GM20431 (cell line): Measurements from ENCODE around the gene TMEM204.

Experiments used
- in situ Hi-C: fragments of 300-500 bp; cut with MseI, MboI; formaldehyde crosslinking; loops from one replicate; pipeline ENCODE4 v1.15.0; 2020; ENCODE audit warnings: low sequenced_read_pairs; ENCODE audit not compliant: unreplicated experiment

TMEM204 gene

GRCh38 chr16:1535391-1536291, 2.2 kb downstream of the TMEM204 start:
- in situ Hi-C loops = no loop called here

GRCh38 chr16:1536601-1537000, 3.1 kb downstream of the TMEM204 start:
- in situ Hi-C loops = no loop called here

GRCh38 chr16:1537138-1537577, 3.7 kb downstream of the TMEM204 start:
- in situ Hi-C loops = no loop called here

- in situ Hi-C loops = no loop called here
Measured at GRCh38 chr16:1537763-1538289, 4.4 kb downstream of the TMEM204 start.

- in situ Hi-C loops = no loop called here
Measured at GRCh38 chr16:1538804-1539520, 5.5 kb downstream of the TMEM204 start.

GRCh38 chr16:1539720-1540555, 6.5 kb downstream of the TMEM204 start:
- in situ Hi-C loops = no loop called here

GRCh38 chr16:1540556-1540855, 7.0 kb downstream of the TMEM204 start:
- in situ Hi-C loops = no loop called here

- in situ Hi-C loops = no loop called here
Measured at GRCh38 chr16:1541293-1542165, 8.1 kb downstream of the TMEM204 start.

- in situ Hi-C loops = no loop called here
Measured at GRCh38 chr16:1542166-1542500, 8.7 kb downstream of the TMEM204 start.

- in situ Hi-C loops = no loop called here
Measured at GRCh38 chr16:1542533-1542932, 9.1 kb downstream of the TMEM204 start.

GRCh38 chr16:1543085-1543896, 9.8 kb downstream of the TMEM204 start:
- in situ Hi-C loops = no loop called here

- in situ Hi-C loops = no loop called here
Measured at GRCh38 chr16:1545044-1546040, 11.9 kb downstream of the TMEM204 start.

- in situ Hi-C loops = no loop called here
Measured at GRCh38 chr16:1546430-1546829, 13.0 kb downstream of the TMEM204 start.

GRCh38 chr16:1548233-1548632, 14.8 kb downstream of the TMEM204 start:
- in situ Hi-C loops = no loop called here

- in situ Hi-C loops = no loop called here
Measured at GRCh38 chr16:1548727-1549126, 15.3 kb downstream of the TMEM204 start.

- in situ Hi-C loops = no loop called here
Measured at GRCh38 chr16:1550069-1550468, 16.6 kb downstream of the TMEM204 start.

GRCh38 chr16:1550696-1551095, 17.2 kb downstream of the TMEM204 start:
- in situ Hi-C loops = no loop called here

- in situ Hi-C loops = no loop called here
Measured at GRCh38 chr16:1551166-1551565, 17.7 kb downstream of the TMEM204 start.
